NOMO-1 treated with dmso at 0.1 percent for 144 hours (cell line): ENCODE data around the gene POLR2F.

Experiments used
- DNase-seq: peaks from one replicate; lab custom pipeline; 2025; ENCODE audit not compliant: unreplicated experiment; lab: John Stamatoyannopoulos, UW

Gene POLR2F

GRCh38 chr22:37953437-37954179 lies at the start of gene POLR2F, which contains the start of gene C22orf23:
Gene POLR2F (plus strand): TSS chr22:37953699. CDS start chr22:37953788, 89 bp downstream.
Gene C22orf23 (minus strand): TSS chr22:37953601. CDS start chr22:37953149, 452 bp downstream.
- peak; percentile 96 for DNase-seq

- DNase-seq: no peak
Measured at GRCh38 chr22:37904572-37905533, 48.6 kb upstream of the POLR2F start.

DNA sequence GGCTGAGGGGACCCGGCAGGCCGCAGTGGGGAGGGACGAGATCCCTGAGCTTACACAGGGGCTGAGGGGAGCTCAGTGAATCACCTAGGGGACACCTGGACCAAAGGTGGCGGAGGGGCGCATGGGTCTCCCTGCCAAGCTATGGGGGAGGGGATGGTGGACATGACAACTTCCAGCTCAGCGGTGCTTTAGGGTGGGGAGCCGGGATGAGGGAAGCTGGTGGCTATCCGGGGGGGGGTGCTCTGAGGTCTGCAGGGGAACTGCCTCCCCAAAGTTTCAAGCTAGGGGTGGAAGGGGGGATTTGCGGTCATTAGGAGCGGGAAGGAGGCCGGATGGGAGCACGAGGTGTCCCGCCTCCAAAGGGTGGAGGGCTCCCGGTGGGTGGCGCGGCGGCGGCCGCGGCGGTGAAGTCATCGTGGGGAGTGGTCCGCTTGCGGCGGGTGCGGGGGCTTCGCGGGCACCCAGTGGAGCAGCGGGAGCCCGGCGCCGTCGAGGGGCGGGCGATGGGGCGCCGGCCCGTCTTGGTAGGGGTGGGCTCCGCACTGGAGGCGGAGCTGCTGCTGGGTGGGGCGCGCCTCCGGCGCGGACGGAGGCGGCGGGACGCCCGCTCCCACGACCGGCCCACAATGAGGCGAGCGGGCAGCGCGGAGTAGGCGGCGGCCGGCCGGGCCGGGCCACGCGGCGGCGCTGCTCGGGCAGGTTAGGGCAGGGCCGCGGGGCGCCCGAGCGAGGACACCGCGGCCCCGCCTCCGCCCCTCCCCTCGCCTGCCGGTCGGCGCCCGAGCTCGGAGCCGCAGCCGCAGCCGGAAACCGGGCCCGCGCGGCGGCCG lies 47.8 kb upstream of the POLR2F start, which contains the start of gene MICALL1:
TSS of gene MICALL1 (plus strand) at position 764 of the 830 bp plus-strand sequence. CDS start 126 bp downstream, outside the sequence.
- DNase-seq: peak; percentile 33

- DNase-seq: no peak
Measured at GRCh38 chr22:37906364-37907008, 47.0 kb upstream of the POLR2F start.

GRCh38 chr22:37907036-37907954 lies 46.2 kb upstream of the POLR2F start:
- DNase-seq: no peak

- no peak for DNase-seq
Measured at GRCh38 chr22:37909766-37910165, 43.7 kb upstream of the POLR2F start.

- DNase-seq: no peak
Measured at GRCh38 chr22:37910890-37911672, 42.4 kb upstream of the POLR2F start.

DNA sequence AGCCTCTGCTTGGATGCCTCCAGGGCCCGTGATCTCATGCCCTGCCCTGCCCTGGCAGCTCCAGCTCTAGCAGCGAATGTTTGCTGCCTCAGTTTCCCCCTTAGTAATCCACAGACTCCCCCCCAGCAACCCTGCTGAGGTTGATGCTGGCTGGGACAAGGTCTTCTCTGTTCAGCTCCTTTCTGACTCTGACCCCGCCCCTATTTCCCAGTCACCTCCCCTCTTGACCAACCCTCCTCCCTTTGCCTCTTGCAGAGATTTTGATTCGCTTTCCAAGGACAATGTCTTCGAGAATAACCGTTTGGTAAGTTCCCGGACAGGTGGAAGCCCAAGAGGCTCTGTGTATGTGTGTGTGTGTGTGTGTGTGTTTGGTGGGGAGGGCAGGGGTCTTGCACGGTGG lies 41.8 kb upstream of the POLR2F start:
- no peak for DNase-seq

- no peak for DNase-seq
Measured at GRCh38 chr22:37912171-37912570, 41.3 kb upstream of the POLR2F start.

DNA sequence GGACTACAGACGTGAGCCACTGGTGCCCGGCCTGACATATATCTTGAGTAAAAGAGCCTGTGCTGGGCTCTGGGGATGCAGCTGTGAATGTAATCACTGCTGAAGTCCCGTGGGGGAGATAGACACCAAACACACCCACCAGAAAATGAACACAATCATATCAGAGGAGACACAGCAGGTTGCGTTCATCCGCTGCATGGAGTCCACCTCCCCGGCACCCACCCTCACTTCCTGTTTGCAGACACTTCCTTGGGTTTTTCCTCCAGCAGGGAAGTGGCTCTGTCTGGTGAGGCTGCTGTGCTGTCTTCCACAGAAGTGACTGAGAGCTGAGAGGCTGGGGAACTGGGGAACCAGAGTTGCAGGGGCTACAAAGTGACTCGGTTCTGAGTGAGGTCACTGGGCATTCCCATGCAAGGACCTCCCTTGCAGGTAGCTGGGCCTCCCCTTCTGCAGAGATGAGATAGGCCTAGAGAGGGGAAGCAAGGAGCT lies 40.2 kb upstream of the POLR2F start:
- no peak for DNase-seq

- no peak for DNase-seq
Measured at GRCh38 chr22:37916311-37916710, 37.2 kb upstream of the POLR2F start.

DNA sequence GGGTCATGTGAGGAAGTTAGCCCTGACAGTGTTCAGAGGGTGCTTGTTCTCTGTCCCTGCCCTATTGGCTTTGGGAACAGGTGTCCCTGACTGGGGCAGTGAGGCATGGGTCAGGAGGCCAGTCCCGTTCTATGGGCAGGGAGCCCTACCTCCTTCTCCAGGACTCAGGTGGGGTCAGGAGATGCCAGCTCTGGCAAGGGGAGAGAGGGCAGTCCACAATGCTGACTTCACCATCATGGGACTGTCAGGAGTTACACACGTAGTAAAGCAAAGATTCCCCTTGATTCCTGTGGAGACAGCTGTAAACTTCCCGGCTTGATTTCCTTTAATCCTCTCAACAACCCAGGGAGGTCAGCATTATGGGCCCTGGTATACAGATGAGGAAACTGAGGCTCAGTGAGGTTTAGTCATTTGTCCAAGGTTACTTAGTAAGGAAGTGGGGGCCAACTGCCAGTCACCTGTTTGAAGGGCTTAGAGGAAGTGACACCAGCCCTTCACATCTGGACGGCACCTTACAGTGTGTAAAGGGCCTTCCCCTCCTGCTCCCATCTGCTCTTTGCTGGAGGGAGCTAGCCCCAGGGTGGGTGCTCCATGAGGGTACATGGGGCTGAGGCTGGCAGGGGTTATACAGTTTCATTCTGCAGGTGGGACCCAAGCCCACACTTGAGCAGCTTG lies 35.5 kb upstream of the POLR2F start:
- DNase-seq: no peak

GRCh38 chr22:37918580-37919270 lies 34.8 kb upstream of the POLR2F start:
- no peak for DNase-seq

DNA sequence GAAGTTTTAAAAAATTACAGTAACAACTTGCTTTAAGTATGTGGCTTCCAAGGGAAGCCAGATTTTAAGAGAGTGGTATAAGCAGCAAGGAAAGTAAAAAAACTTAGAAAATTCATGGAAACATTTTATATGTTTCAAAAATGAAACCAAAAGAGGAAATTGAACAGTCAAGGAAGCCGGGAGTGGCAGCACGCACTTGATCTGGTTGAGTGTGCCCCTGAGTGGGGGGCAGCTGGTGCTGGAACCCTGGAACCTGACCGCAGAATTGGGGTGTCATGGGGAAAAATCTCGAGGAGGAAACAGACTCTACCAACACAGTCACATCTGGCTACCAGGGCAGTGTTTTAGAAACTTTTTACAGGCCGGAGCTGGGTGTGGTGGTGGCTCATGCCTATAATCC lies 33.4 kb upstream of the POLR2F start:
- no peak for DNase-seq

- DNase-seq: no peak
Measured at GRCh38 chr22:37922191-37922590, 31.3 kb upstream of the POLR2F start.

DNA sequence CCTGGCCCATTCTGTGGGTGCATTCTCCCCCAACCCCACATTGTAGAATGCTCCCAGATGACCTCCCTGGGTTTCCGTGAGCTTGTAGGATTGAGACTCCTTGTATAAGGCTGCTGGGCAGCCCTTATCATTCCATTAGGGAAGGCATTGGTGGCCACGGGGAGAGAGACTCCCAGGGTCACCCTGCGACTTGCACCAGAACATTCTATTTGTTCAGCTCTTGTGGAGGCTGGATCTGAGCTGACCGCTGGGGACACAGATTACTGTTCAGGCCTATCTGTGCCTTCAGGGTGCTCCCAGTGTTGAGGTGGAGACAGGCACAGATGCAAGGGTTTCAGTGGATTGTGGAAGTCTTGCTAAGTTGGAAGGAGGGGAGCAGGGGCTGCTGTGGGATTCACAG lies 29.6 kb upstream of the POLR2F start:
- no peak for DNase-seq

DNA sequence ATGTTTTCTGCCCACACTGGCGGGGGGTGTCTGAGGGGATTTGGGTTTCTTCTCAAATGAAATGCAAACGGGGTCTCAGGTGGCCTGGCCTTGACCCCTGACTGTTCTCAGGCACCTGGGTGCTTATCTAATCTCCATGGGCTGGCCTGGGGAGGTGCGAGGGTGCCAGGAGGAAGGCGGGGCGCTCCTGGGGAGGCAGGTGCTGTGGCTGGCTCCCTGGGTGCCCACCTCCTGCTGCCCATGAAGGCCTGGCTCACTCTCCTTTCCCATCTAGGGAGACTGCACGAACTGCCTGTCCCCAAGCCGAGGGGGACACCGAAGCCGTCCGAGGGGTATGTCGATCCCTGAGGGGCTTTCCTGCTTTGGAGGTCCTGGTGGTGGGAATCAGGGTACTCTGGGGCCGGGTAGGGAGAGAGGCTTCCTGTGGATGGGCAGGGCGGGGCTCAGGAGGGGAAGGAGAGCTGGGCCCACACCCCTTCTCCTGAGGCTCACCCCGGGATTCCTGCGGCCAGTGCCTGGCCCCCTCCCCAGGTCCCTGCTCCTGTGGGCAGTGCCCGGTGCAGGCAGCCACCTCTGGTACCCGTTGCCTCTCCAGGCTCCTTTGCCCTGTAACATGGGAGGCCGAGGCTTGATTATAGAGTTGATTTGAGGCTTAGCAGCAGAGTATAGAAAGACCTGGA lies 29.0 kb upstream of the POLR2F start:
- DNase-seq: no peak
